ENCODE measurements around the gene CBLC.

DNA sequence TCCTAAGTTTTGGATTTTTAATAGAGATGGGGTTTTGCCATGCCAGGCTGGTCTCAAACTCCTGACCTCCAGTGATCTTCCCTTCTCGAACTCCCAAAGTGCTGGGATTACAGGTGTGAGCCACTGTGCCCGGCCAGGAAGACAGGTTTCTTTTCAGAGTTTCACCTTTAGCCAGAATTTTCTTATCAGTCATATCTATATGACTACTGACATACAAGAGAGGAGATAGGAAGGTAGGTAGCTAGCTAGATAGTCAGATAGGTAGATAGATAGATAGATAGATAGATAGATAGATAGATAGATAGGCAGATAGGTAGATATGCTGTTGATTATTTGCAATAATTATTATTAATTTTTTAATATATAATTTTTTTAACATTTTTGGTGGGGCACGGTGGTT, 7.6 kb downstream of the CBLC start:
- TF ChIP-seq, protein P1, sequence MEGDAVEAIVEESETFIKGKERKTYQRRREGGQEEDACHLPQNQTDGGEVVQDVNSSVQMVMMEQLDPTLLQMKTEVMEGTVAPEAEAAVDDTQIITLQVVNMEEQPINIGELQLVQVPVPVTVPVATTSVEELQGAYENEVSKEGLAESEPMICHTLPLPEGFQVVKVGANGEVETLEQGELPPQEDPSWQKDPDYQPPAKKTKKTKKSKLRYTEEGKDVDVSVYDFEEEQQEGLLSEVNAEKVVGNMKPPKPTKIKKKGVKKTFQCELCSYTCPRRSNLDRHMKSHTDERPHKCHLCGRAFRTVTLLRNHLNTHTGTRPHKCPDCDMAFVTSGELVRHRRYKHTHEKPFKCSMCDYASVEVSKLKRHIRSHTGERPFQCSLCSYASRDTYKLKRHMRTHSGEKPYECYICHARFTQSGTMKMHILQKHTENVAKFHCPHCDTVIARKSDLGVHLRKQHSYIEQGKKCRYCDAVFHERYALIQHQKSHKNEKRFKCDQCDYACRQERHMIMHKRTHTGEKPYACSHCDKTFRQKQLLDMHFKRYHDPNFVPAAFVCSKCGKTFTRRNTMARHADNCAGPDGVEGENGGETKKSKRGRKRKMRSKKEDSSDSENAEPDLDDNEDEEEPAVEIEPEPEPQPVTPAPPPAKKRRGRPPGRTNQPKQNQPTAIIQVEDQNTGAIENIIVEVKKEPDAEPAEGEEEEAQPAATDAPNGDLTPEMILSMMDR (optimal IDR thresholded peaks at IDR 0.05 in 1 of 3, IDR thresholded peaks at IDR 0.05 in 1 of 3, conservative IDR thresholded peaks at IDR 0.05 in 1 of 3; ENCODE audit: extremely low read depth in 1 of 3, insufficient read depth in 2 of 3, low read length in 3 of 3) = no peak
- no peak for TF ChIP-seq EZH2 (IDR thresholded peaks at IDR 0.05; ENCODE audit: low read length)

Data from keratinocyte (primary cell).